Lower lobe of right lung (tissue), 2 donors: ENCODE measurements around the gene TMEM107. TPM values are rescaled to one million over a fixed set of nuclear protein-coding genes. Genes with fewer than 3 reads are reported as not detected.

ENCODE experiments used
- ATAC-seq, 2 donors: fragments of 200-7000 bp; cut with Tn5 transposase; one replicate each; pipeline ENCODE4 v1.9.1; 2020 to 2022; ENCODE audit warnings: mild to moderate bottlenecking in 2 of 2, moderate library complexity in 2 of 2
- DNase-seq: peaks from one replicate; pipeline ENCODE4 v3.0.0-alpha.2; 2020
- H3K27ac ChIP-seq: fragments of 200-600 bp; one replicate; pipeline ENCODE4 v1.8.0; 2022
- H3K27me3 ChIP-seq: fragments of 200-600 bp; one replicate; pipeline ENCODE4 v1.8.0; 2022; ENCODE audit warnings: low read depth
- H3K36me3 ChIP-seq: fragments of 200-600 bp; one replicate; pipeline ENCODE4 v1.8.0; 2022; ENCODE audit warnings: mild to moderate bottlenecking
- H3K4me1 ChIP-seq: fragments of 200-600 bp; one replicate; pipeline ENCODE4 v1.8.0; 2022
- H3K4me3 ChIP-seq: fragments of 200-600 bp; one replicate; pipeline ENCODE4 v1.8.0; 2022; ENCODE audit warnings: mild to moderate bottlenecking
- H3K9me3 ChIP-seq: fragments of 200-600 bp; one replicate; pipeline ENCODE4 v1.8.0; 2022
- intact Hi-C: fragments of 100-400 bp; cut with DNase I; formaldehyde crosslinking; loops from one replicate; pipeline ENCODE4 v1.11.0; 2022
- long read RNA-seq: library from polyadenylated mRNA; unstranded; transcript quantifications from one replicate; pipeline ENCODE4 v2.0.0, GENCODE V29; 2021
- total RNA-seq: library from RNA; stranded (reverse); fragmentation: NEBNext Ultra II Directional; extraction: Animal tissue kit (Norgen Biotek cat#: 25700); gene quantifications from one replicate; pipeline ENCODE4 v1.2.1, GENCODE V29; 2021
- TF ChIP-seq, protein P1 (sequence below): fragments of 200-600 bp; IDR thresholded peaks from one replicate; pipeline ENCODE4 v1.8.0; 2022; ENCODE audit warnings: antibody characterized with exemption, mild to moderate bottlenecking
- donor health status: DM: no; HTN: yes; CAD: no; lungs with severe emphysema.

Gene TMEM107
- 12.9 TPM for total RNA-seq
- long read RNA-seq, transcript TMEM107-204 (5 exons, 747 nt), result major isoform, 11 of 23 reads
- long read RNA-seq, transcript TMEM107-201 (5 exons, 756 nt), result minor isoform, 5 of 23 reads
- long read RNA-seq, partial matches to known transcripts, result 1 of 23 reads
- long read RNA-seq, other reads (novel, unspliced or antisense), result 1 of 23 reads

DNA sequence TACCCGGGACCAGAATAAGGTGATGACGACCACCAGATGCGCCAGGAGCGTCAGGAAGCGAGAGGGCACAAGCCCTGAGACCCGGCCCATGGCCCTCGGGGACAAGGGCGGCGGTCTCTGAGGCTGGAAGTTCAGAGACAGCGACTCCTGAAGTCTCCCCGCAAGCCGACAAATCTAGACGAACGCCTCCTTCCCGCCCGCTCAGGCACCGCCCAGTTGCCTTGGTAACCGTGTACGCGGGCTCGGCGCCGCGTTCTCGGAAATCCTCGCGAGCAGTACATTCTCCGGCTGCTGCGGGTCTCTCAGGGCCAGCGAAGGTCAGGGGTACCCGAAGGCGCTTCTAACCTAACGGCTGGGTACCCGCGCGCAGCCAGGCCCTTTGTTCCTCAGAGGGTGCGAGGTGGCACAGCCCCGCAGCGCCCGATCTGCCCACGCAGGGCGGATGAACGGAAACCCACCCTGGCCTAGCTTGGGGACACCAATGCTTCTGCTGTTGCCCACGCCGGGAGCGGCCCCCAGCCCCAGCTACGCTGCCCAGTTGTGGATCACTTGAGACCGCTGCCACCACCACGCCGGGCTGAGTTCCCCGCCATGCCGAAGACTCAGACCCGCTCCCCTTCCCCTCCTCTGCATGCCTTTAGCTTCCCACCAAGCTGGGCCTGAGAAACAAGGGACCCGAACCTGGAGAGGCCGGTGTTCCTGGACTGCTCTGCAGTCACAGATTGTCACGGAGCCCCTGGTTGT is at the start of gene TMEM107:
TMEM107 (minus strand) TSS at position 184 of the 744 bp plus-strand sequence; CDS start at position 90, 94 bp downstream.
- no peaks in the 10 kb centered on the region for H3K9me3 ChIP-seq
- ATAC-seq (peak; percentile 86 to 88), DNase-seq (peak; percentile 92)
- H3K36me3 ChIP-seq, result no peaks in the 10 kb centered on the region
- peaks cover 37% of the 10 kb centered on the region for H3K4me1 ChIP-seq
- TF ChIP-seq, protein P1, sequence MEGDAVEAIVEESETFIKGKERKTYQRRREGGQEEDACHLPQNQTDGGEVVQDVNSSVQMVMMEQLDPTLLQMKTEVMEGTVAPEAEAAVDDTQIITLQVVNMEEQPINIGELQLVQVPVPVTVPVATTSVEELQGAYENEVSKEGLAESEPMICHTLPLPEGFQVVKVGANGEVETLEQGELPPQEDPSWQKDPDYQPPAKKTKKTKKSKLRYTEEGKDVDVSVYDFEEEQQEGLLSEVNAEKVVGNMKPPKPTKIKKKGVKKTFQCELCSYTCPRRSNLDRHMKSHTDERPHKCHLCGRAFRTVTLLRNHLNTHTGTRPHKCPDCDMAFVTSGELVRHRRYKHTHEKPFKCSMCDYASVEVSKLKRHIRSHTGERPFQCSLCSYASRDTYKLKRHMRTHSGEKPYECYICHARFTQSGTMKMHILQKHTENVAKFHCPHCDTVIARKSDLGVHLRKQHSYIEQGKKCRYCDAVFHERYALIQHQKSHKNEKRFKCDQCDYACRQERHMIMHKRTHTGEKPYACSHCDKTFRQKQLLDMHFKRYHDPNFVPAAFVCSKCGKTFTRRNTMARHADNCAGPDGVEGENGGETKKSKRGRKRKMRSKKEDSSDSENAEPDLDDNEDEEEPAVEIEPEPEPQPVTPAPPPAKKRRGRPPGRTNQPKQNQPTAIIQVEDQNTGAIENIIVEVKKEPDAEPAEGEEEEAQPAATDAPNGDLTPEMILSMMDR, result peak; percentile 6
- intact Hi-C loops, result no loop called here
- peak within 1 kb of the TSS; percentile 86 for H3K27ac ChIP-seq
- no peaks in the 10 kb centered on the region for H3K27me3 ChIP-seq
- peak within 1 kb of the TSS; percentile 87 for H3K4me3 ChIP-seq

DNA sequence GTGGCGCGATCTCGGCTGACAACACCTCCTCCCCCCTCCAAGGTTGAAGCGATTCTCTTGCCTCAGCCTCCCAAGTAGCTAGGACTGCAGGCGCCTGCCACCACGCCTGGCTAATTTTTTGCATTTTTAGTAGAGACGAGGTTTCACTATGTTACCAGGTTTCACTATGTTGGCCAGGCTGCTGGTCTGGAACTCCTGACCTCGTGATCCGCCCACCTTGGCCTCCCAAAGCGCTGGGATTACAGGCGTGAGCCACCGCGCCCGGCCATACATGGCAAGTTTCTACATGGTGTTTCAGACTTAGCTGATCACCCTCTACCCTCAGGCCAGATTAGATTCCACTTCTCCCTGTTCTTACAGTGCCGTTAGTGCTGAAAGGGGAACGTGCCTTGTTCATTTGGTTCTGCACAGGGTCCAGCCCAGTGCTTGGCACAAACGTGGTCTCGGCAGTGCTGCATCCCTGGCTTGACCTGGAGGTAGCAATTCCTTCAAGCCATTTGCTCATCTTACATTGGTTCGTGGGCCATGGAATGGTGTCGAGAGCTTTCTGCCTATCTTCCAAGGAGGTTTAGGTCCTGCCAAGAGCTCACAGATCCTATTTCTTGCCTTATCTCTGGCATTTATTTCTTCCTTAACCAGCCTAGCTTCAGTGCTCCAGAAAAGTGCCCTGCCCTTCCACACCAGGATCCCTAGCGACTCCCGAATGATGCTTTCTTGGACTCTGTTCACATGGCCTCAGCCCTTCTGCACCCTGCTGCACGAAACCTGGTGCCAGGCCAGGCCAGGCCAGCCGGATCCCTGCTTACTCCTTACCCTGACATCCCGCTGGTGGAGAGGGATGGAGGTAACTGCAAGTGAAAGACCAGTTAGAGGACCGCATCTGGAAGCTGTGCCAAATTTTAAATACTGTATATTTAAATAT is 49.0 kb upstream of the TMEM107 start:
- intact Hi-C loops, result no loop called here
- ATAC-seq (no peak), DNase-seq (no peak)
- Histone ChIP-seq H3K27me3 (no peaks in the 10 kb centered on the region), H3K27ac (no peak overlapping the region), H3K36me3 (peaks cover 30% of the 10 kb centered on the region), H3K4me1 (peaks cover 29% of the 10 kb centered on the region), H3K4me3 (no peak overlapping the region), H3K9me3 (no peaks in the 10 kb centered on the region)
- TF ChIP-seq, protein P1, result no peak

DNA sequence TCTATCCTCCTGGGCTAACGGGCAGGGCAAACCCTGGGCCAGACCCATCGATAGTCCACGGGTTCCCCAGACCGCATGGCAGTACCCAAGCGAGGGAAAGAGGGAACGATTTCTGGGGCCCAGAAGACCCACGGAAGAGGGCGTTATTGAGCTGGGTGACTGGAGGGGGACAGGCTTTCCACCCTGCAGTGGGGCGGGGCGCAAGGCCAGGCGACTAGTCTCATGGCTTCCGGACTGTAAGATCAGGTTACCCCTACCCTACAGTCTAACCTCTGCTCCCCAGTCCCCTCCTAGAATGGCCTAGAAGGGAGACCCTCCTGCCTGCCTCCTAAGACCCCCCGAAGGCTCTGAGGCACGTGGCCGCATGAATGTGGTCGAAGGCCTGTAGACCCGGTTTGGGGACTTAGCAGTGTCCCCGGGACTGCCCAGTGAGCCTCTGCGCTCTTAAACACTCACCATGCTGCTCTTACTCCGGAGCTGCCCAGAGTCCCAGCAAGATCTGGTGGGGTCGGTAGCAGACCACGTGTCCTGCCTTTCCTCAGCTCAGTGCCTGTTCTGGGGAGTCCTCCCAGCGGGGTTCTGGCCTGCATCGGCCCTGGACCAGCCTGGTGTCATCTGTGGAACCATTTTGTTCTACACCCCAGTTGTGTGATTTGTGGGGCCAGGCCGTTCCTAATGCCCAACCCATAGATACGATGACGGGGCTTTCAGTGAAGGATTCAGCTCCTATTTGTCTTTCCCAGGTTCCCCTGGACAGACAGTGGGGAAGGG is 47.4 kb upstream of the TMEM107 start:
- ATAC-seq (peak; percentile 7 to 19), DNase-seq (peak; percentile 82)
- TF ChIP-seq, protein P1, result no peak
- H3K9me3 ChIP-seq, result no peaks in the 10 kb centered on the region
- peaks cover 32% of the 10 kb centered on the region for H3K4me1 ChIP-seq
- peak overlapping the region; percentile 60 for H3K4me3 ChIP-seq
- no peaks in the 10 kb centered on the region for H3K27me3 ChIP-seq
- H3K27ac ChIP-seq, result peak overlapping the region; percentile 99
- intact Hi-C loops, result no loop called here
- H3K36me3 ChIP-seq, result peaks cover 14% of the 10 kb centered on the region

DNA sequence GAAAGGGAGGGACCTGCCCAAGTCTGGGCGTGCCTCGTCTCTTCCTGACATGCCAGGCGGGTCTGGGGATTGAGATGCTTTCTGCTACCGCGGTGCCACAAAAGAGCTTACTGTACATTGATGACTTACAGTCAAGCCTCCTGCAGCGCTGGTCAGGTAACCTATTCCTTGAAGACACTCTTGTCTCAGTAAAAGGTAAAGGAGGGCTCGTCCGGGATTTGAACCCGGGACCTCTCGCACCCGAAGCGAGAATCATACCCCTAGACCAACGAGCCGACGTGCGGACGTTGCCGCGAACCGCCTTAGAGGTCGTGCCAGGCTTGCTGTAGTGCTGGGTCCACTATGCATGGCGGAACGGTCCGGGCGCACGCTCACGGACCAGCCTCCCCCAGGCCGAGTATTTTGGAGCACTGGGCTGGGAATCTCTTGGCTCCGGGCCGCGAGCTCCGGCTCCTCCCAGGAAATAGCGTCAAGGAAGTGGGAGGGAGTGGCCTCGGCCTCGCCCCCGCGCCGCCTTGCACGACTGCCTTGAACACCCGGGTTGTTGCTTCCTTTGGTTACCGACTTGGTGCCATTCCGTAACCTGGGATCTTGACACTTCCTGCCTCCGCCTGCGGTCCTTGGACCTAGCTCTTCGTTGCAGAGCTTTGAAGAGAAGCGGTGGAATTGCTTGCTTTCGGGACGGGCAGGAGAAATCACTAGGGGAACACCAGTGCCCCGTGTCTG is 46.6 kb upstream of the TMEM107 start:
- Histone ChIP-seq H3K27ac (peak overlapping the region; percentile 99), H3K27me3 (no peaks in the 10 kb centered on the region), H3K9me3 (no peaks in the 10 kb centered on the region), H3K4me3 (peak overlapping the region; percentile 60), H3K4me1 (peaks cover 31% of the 10 kb centered on the region), H3K36me3 (peaks cover 7% of the 10 kb centered on the region)
- DNase-seq (peak; percentile 96), ATAC-seq (peak; percentile 72 to 85)
- intact Hi-C loops, result no loop called here
- TF ChIP-seq, protein P1, result no peak
